GM08714 (cell line): Measurements from ENCODE around the gene ROPN1.
"Not testable (repeated sequence)": the region's sequence is repeated elsewhere in the genome, so short reads cannot be mapped to it uniquely, and the experiment has no call there.

Experiments used
- H3K4me3 ChIP-seq: fragments of 200-500 bp; sonication (Bioruptor generic); 2 replicates; pipeline ENCODE4 v1.5.1; 2014; ENCODE audit warnings: mild to moderate bottlenecking, low read length, inconsistent platforms
- ZNF274 ChIP-seq: IDR thresholded peaks from 2 replicates; pipeline ENCODE4 v1.6.1; 2012; ENCODE audit warnings: mild to moderate bottlenecking, low read depth, low read length

ROPN1 gene

GRCh38 chr3:124014366-124014942, 22.5 kb upstream of the ROPN1 start:
- no peak overlapping the region for H3K4me3 ChIP-seq
- no peak for TF ChIP-seq ZNF274

- H3K4me3 ChIP-seq, result not testable (repeated sequence)
These were observed 16.4 kb upstream of the ROPN1 start for GRCh38 chr3:124008321-124008720.

- no peak overlapping the region for H3K4me3 ChIP-seq
- no peak for TF ChIP-seq ZNF274
These were observed 15.3 kb upstream of the ROPN1 start for GRCh38 chr3:124007186-124007585.

GRCh38 chr3:124002405-124003079, 10.6 kb upstream of the ROPN1 start:
- H3K4me3 ChIP-seq, result not testable (repeated sequence)

GRCh38 chr3:124001366-124001765, 9.4 kb upstream of the ROPN1 start:
- H3K4me3 ChIP-seq, result not testable (repeated sequence)

- no peak overlapping the region for H3K4me3 ChIP-seq
- TF ChIP-seq ZNF274, result no peak
These were observed 5.6 kb upstream of the ROPN1 start for GRCh38 chr3:123997543-123997942.

GRCh38 chr3:123993818-123994217, 1.9 kb upstream of the ROPN1 start:
- TF ChIP-seq ZNF274, result no peak
- H3K4me3 ChIP-seq, result no peak overlapping the region

GRCh38 chr3:123986427-123986826, 5.5 kb downstream of the ROPN1 start:
- H3K4me3 ChIP-seq, result no peak overlapping the region
- no peak for TF ChIP-seq ZNF274

GRCh38 chr3:123984957-123985356, 7.0 kb downstream of the ROPN1 start:
- no peak overlapping the region for H3K4me3 ChIP-seq
- TF ChIP-seq ZNF274, result no peak

GRCh38 chr3:123984350-123984749, 7.6 kb downstream of the ROPN1 start:
- H3K4me3 ChIP-seq, result no peak overlapping the region
- TF ChIP-seq ZNF274, result no peak

- H3K4me3 ChIP-seq, result not testable (repeated sequence)
These were observed 10.6 kb downstream of the ROPN1 start for GRCh38 chr3:123981317-123981716.

- no peak for TF ChIP-seq ZNF274
- H3K4me3 ChIP-seq, result no peak overlapping the region
These were observed 11.4 kb downstream of the ROPN1 start for GRCh38 chr3:123980539-123980938.

- not testable (repeated sequence) for H3K4me3 ChIP-seq
These were observed 12.1 kb downstream of the ROPN1 start for GRCh38 chr3:123979525-123980501.

GRCh38 chr3:123976904-123977303, 15.0 kb downstream of the ROPN1 start:
- H3K4me3 ChIP-seq, result not testable (repeated sequence)

GRCh38 chr3:123976181-123976898, 15.6 kb downstream of the ROPN1 start:
- not testable (repeated sequence) for H3K4me3 ChIP-seq

- not testable (repeated sequence) for H3K4me3 ChIP-seq
These were observed 16.9 kb downstream of the ROPN1 start for GRCh38 chr3:123975030-123975429.
